ENCODE results near the gene TTLL8. TPM values are rescaled to one million over a fixed set of nuclear protein-coding genes. Genes with fewer than 3 reads are reported as not detected.

TTLL8 gene
- total and polyA plus RNA-seq, 2 of the 8 experiments (the other 6 are each of a cell fraction or from before 2014, with no cell fraction given) = not detected

DNA sequence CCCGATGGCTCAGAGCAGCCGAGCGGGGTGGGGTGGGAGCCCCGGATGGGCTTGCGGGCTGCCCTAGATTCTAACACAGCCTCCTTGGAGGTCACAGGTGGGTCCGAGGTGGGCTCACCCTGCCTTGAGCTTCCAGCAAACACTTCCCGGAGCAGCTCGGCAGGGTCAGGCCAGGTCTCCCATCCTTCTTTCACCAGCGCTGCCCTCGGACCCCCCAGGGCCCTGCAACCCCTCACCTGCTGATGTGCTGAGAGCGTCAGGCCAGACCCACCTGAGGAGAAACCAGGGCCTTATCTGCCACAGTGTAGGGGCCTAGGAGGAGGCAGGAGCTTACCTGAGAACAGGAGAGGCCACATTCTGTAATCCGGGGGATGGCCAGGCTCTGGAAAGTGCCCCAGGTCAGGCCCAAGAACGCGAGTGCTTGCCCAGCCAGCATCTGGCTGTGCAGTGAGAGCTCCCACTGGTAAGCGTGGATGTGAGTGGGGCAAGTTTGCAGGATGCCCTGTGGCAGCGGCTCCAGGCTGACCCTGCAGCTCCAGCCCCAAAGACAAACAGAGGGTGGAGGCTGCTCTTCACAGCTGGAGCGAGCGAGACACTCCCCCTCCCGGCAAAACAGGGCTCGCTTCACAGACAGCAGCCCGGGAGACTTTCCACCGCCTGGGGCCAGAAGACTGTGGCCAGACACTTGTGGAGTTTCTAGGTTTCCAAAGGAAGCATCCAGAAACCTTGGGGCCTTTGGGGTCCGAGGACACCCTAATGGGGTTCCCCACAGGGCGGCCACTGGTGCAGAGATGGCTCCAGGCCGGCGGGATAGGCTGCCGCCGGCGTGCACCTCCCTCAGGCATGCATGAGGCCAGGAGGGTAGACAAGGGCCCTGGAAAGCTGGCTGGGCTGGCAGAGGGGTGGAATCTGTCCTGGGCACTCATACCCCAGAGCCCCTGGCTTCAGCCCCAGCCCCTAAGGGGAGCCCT is 45.6 kb downstream of the TTLL8 start, which contains the start of gene IL17REL (continued):
- TF ChIP-seq EP300 (IDR thresholded peaks at IDR 0.05; ENCODE audit: borderline replicate concordance in 1 of 2, low read depth in 2 of 2, low read length in 2 of 2) (no peak), EZH2 (IDR thresholded peaks at IDR 0.05; ENCODE audit: low read depth, low read length, severe bottlenecking) (no peak), HDAC6 (IDR thresholded peaks at IDR 0.05; ENCODE audit: low read depth, low read length) (no peak), POU5F1 (IDR thresholded peaks at IDR 0.05; ENCODE audit: low read depth, low read length) (no peak), KDM5A (IDR thresholded peaks at IDR 0.05; ENCODE audit: low read length) (no peak), TCF12 (IDR thresholded peaks at IDR 0.05; ENCODE audit: low read depth, low read length) (no peak)
- TF ChIP-seq, protein P1, sequence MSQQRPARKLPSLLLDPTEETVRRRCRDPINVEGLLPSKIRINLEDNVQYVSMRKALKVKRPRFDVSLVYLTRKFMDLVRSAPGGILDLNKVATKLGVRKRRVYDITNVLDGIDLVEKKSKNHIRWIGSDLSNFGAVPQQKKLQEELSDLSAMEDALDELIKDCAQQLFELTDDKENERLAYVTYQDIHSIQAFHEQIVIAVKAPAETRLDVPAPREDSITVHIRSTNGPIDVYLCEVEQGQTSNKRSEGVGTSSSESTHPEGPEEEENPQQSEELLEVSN (IDR thresholded peaks at IDR 0.05) = no peak
- TF ChIP-seq, protein P2, sequence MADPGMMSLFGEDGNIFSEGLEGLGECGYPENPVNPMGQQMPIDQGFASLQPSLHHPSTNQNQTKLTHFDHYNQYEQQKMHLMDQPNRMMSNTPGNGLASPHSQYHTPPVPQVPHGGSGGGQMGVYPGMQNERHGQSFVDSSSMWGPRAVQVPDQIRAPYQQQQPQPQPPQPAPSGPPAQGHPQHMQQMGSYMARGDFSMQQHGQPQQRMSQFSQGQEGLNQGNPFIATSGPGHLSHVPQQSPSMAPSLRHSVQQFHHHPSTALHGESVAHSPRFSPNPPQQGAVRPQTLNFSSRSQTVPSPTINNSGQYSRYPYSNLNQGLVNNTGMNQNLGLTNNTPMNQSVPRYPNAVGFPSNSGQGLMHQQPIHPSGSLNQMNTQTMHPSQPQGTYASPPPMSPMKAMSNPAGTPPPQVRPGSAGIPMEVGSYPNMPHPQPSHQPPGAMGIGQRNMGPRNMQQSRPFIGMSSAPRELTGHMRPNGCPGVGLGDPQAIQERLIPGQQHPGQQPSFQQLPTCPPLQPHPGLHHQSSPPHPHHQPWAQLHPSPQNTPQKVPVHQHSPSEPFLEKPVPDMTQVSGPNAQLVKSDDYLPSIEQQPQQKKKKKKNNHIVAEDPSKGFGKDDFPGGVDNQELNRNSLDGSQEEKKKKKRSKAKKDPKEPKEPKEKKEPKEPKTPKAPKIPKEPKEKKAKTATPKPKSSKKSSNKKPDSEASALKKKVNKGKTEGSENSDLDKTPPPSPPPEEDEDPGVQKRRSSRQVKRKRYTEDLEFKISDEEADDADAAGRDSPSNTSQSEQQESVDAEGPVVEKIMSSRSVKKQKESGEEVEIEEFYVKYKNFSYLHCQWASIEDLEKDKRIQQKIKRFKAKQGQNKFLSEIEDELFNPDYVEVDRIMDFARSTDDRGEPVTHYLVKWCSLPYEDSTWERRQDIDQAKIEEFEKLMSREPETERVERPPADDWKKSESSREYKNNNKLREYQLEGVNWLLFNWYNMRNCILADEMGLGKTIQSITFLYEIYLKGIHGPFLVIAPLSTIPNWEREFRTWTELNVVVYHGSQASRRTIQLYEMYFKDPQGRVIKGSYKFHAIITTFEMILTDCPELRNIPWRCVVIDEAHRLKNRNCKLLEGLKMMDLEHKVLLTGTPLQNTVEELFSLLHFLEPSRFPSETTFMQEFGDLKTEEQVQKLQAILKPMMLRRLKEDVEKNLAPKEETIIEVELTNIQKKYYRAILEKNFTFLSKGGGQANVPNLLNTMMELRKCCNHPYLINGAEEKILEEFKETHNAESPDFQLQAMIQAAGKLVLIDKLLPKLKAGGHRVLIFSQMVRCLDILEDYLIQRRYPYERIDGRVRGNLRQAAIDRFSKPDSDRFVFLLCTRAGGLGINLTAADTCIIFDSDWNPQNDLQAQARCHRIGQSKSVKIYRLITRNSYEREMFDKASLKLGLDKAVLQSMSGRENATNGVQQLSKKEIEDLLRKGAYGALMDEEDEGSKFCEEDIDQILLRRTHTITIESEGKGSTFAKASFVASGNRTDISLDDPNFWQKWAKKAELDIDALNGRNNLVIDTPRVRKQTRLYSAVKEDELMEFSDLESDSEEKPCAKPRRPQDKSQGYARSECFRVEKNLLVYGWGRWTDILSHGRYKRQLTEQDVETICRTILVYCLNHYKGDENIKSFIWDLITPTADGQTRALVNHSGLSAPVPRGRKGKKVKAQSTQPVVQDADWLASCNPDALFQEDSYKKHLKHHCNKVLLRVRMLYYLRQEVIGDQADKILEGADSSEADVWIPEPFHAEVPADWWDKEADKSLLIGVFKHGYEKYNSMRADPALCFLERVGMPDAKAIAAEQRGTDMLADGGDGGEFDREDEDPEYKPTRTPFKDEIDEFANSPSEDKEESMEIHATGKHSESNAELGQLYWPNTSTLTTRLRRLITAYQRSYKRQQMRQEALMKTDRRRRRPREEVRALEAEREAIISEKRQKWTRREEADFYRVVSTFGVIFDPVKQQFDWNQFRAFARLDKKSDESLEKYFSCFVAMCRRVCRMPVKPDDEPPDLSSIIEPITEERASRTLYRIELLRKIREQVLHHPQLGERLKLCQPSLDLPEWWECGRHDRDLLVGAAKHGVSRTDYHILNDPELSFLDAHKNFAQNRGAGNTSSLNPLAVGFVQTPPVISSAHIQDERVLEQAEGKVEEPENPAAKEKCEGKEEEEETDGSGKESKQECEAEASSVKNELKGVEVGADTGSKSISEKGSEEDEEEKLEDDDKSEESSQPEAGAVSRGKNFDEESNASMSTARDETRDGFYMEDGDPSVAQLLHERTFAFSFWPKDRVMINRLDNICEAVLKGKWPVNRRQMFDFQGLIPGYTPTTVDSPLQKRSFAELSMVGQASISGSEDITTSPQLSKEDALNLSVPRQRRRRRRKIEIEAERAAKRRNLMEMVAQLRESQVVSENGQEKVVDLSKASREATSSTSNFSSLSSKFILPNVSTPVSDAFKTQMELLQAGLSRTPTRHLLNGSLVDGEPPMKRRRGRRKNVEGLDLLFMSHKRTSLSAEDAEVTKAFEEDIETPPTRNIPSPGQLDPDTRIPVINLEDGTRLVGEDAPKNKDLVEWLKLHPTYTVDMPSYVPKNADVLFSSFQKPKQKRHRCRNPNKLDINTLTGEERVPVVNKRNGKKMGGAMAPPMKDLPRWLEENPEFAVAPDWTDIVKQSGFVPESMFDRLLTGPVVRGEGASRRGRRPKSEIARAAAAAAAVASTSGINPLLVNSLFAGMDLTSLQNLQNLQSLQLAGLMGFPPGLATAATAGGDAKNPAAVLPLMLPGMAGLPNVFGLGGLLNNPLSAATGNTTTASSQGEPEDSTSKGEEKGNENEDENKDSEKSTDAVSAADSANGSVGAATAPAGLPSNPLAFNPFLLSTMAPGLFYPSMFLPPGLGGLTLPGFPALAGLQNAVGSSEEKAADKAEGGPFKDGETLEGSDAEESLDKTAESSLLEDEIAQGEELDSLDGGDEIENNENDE (IDR thresholded peaks at IDR 0.05; ENCODE audit: insufficient replicate concordance, low read length) = no peak

All from H1 (cell line).